Endothelial cell of umbilical vein (primary cell): Measurements from ENCODE around the gene CLEC11A. TPM values are rescaled to one million over a fixed set of nuclear protein-coding genes. Genes with fewer than 3 reads are reported as not detected.

Source experiments
- BruUV-seq: library from RNA; stranded (reverse); fragments of 400-500 nt; replicated peaks from 2 replicates; lab custom pipeline; 2021; lab: Mats Ljungman, UMichigan
- CTCF ChIA-PET: fragments of 300-600, 350-600 bp; sonication (Branson Sonifier 250); formaldehyde crosslinking; loops from one replicate; lab custom pipeline; 2021; ENCODE audit warnings: antibody characterized with exemption, inconsistent platforms; lab: Charles Lee
- POLR2A ChIA-PET: fragments of 300-600, 350-600 bp; sonication (Branson Sonifier 250); formaldehyde crosslinking; loops from one replicate; lab custom pipeline; 2021; ENCODE audit warnings: antibody characterized with exemption, inconsistent platforms; lab: Charles Lee
- DNase-seq: peaks from one replicate; pipeline ENCODE4 v3.0.0-alpha.2; 2011; ENCODE audit warnings: low read depth, low spot score
- FAIRE-seq: peaks from 2 replicates; lab custom pipeline; 2011; peaks lifted over from hg19 to GRCh38; lab: Jason Lieb, UNC
- H2AFZ ChIP-seq: 2 replicates; pipeline ENCODE4 v1.6.0; 2012; ENCODE audit warnings: low read depth, low read length, control low read depth, inconsistent platforms
- H3K27ac ChIP-seq: 2 replicates; pipeline ENCODE4 v1.5.1; 2011; ENCODE audit warnings: low read depth, mild to moderate bottlenecking, control low read depth, low read length, moderate library complexity; ENCODE audit not compliant: insufficient read depth
- H3K27me3 ChIP-seq, 2 experiments: 2 replicates each; pipeline versions ENCODE4 v1.6.0 to v1.6.1; 2011; ENCODE audit warnings: low read length in 2 of 2, mixed read lengths in 1 of 2; ENCODE audit not compliant: control insufficient read depth in 2 of 2, insufficient read depth in 2 of 2
- H3K36me3 ChIP-seq, 2 experiments: 2 replicates in 1 of 2; 3 replicates in 1 of 2; pipeline ENCODE4 v1.5.1; 2011; ENCODE audit warnings: low read length in 2 of 2, mild to moderate bottlenecking in 1 of 2, moderate library complexity in 1 of 2; ENCODE audit not compliant: control insufficient read depth in 2 of 2, insufficient read depth in 2 of 2; ENCODE audit errors: extremely low read depth in 1 of 2
- H3K4me1 ChIP-seq: 3 replicates; pipeline ENCODE4 v1.5.1; 2011; ENCODE audit warnings: mild to moderate bottlenecking, low read length; ENCODE audit not compliant: control insufficient read depth, insufficient read depth; ENCODE audit errors: extremely low read depth
- H3K4me2 ChIP-seq: 2 replicates; pipeline ENCODE4 v1.6.1; 2011; ENCODE audit warnings: low read length, control low read depth, mixed read lengths; ENCODE audit not compliant: insufficient read depth
- H3K4me3 ChIP-seq, 3 experiments: fragments of 200-600 bp in 1 of 3; sonication (generic), shearing (Covaris generic) in 1 of 3; replicated peaks in 1 of 3; 2 replicates each; pipeline ENCODE4 v1.5.1; 2011 to 2016; ENCODE audit warnings: control low read depth in 3 of 3, low read length in 3 of 3, mild to moderate bottlenecking in 2 of 3, inconsistent platforms in 1 of 3, low read depth in 1 of 3, moderate library complexity in 1 of 3; ENCODE audit not compliant: insufficient read depth in 1 of 3
- H3K79me2 ChIP-seq: 2 replicates; pipeline ENCODE4 v1.6.0; 2012; ENCODE audit warnings: low read length, inconsistent platforms; ENCODE audit not compliant: control insufficient read depth, insufficient read depth
- H3K9ac ChIP-seq: replicated peaks from 2 replicates; pipeline ENCODE3; 2011; ENCODE audit warnings: low read length, control low read depth; ENCODE audit not compliant: insufficient read depth; ENCODE audit errors: extremely low read depth
- H3K9me1 ChIP-seq: replicated peaks from 3 replicates; pipeline ENCODE4 v1.6.0; 2011; ENCODE audit warnings: mild to moderate bottlenecking, low read length; ENCODE audit not compliant: control insufficient read depth, insufficient read depth; ENCODE audit errors: extremely low read depth
- H3K9me3 ChIP-seq: replicated peaks from 2 replicates; pipeline ENCODE4 v1.5.1; 2012; ENCODE audit warnings: low read length, inconsistent platforms; ENCODE audit not compliant: control insufficient read depth, insufficient read depth
- H4K20me1 ChIP-seq: replicated peaks from 2 replicates; pipeline ENCODE3; 2011; ENCODE audit warnings: mild to moderate bottlenecking, low read length; ENCODE audit not compliant: control insufficient read depth, insufficient read depth; ENCODE audit errors: extremely low read depth
- CTCF ChIP-seq, 2 donors: IDR thresholded peaks; 1 replicate in 1 of 2; 2 replicates in 1 of 2; pipeline ENCODE4 v1.5.1; 2011; ENCODE audit warnings: low read length in 2 of 2, mild to moderate bottlenecking in 2 of 2, moderate library complexity in 2 of 2, control low read depth in 1 of 2, inconsistent platforms in 1 of 2, low read depth in 1 of 2; ENCODE audit not compliant: insufficient read depth in 1 of 2; ENCODE audit errors: extremely low read depth in 1 of 2
- EZH2 ChIP-seq: IDR thresholded peaks from 2 replicates; pipeline ENCODE4 v1.6.1; 2012; ENCODE audit warnings: borderline replicate concordance, low read depth, mild to moderate bottlenecking, moderate library complexity, low read length, inconsistent platforms; ENCODE audit not compliant: severe bottlenecking
- FOS ChIP-seq: IDR thresholded peaks from 2 replicates; pipeline ENCODE4 v1.6.1; 2011; ENCODE audit warnings: mild to moderate bottlenecking, low read length, moderate library complexity, borderline replicate concordance; ENCODE audit not compliant: insufficient read depth
- GATA2 ChIP-seq: IDR thresholded peaks from 2 replicates; pipeline ENCODE4 v1.7.0; 2011; ENCODE audit warnings: low read depth, mild to moderate bottlenecking, moderate library complexity, mixed read lengths, low read length; ENCODE audit not compliant: insufficient read length, insufficient read depth
- JUN ChIP-seq: IDR thresholded peaks from 2 replicates; pipeline ENCODE4 v1.6.1; 2011; ENCODE audit warnings: borderline replicate concordance, low read depth; ENCODE audit not compliant: insufficient read length, insufficient read depth
- MAX ChIP-seq: IDR thresholded peaks from 2 replicates; pipeline ENCODE4 v1.6.1; 2011; ENCODE audit not compliant: insufficient read depth, insufficient read length
- MYC ChIP-seq: IDR thresholded peaks from one replicate; pipeline ENCODE4 v1.6.1; 2011; ENCODE audit warnings: mild to moderate bottlenecking, low read depth, low read length
- POLR2A ChIP-seq: IDR thresholded peaks from 2 replicates; pipeline ENCODE4 v1.6.1; 2012; ENCODE audit warnings: low read depth, mild to moderate bottlenecking, control low read depth, low read length
- POLR2AphosphoS5 ChIP-seq: IDR thresholded peaks from 2 replicates; pipeline ENCODE4 v1.6.1; 2012; ENCODE audit warnings: low read depth, mild to moderate bottlenecking, control low read depth, low read length, moderate library complexity; ENCODE audit not compliant: insufficient read depth
- dilution Hi-C: fragments of 300-500 bp; cut with MboI; formaldehyde crosslinking; loops from one replicate; pipeline ENCODE4 v1.15.0; 2019; ENCODE audit warnings: low sequenced_read_pairs; ENCODE audit not compliant: extremely low pct_ligation_motif_present
- intact Hi-C: fragments of 100-400 bp; cut with micrococcal nuclease; formaldehyde crosslinking; loops from one replicate; pipeline ENCODE4 v1.10.0; 2022
- polyA plus RNA-seq, 4 experiments: library from polyadenylated mRNA; depleted of rRNA in 3 of 4; stranded (reverse) in 3 of 4; unstranded in 1 of 4; fragments of >200 nt; gene quantifications; 2 replicates each; pipeline versions ENCODE4 v1.2.1 to v1.2.3, GENCODE V29; 2011 to 2012; ENCODE audit warnings: missing spikeins in 1 of 4
- total RNA-seq: library from RNA; stranded (reverse); gene quantifications from 2 replicates; pipeline ENCODE4 v1.2.3, GENCODE V29; 2021

Gene CLEC11A
- total and polyA plus RNA-seq, 2 donors (not counting 3 experiments of a cell fraction or from before 2014, with no cell fraction given), result 10.4 to 30.1 TPM

- H3K4me2 ChIP-seq, result no peak overlapping the region
- no peak overlapping the region for H3K4me3 ChIP-seq
- no peaks in the 10 kb centered on the region for H3K79me2 ChIP-seq
- H3K9me3 ChIP-seq, result no peaks in the 10 kb centered on the region
- H3K4me1 ChIP-seq, result no peaks in the 10 kb centered on the region
- intact Hi-C loops, result no loop called here
- no peaks in the 10 kb centered on the region for H3K9me1 ChIP-seq
- TF ChIP-seq FOS (no peak), MYC (no peak), MAX (no peak), GATA2 (no peak), JUN (no peak), CTCF (IDR thresholded peaks at IDR 0.05; ENCODE audit: extremely low read depth in 1 of 2, insufficient read depth in 1 of 2, low read depth in 1 of 2, low read length in 2 of 2) (no peak), POLR2A (no peak), EZH2 (no peak), POLR2AphosphoS5 (no peak)
- H3K27ac ChIP-seq, result no peak overlapping the region
- H3K27me3 ChIP-seq, result peaks cover 3 to 7% of the 10 kb centered on the region in 2 experiments
- no peak overlapping the region for H2AFZ ChIP-seq
- BruUV-seq, result no TSS peak
- DNase-seq (no peak), FAIRE-seq (no peak)
- ChIA-PET POLR2A (no interaction called here), CTCF (interaction anchor here (1.0 kb wide), 1 partner anchor 12 kb away, joined by 3 read pairs; no protein-coding TSS in a partner anchor)
- H4K20me1 ChIP-seq, result no peaks in the 10 kb centered on the region
- dilution Hi-C loops, result no loop called here
- H3K9ac ChIP-seq, result no peak overlapping the region
- no peaks in the 10 kb centered on the region for H3K36me3 ChIP-seq
Observed at GRCh38 chr19:50717026-50717723, 6.0 kb upstream of the CLEC11A start.
